H1 (cell line): Measurements from ENCODE around the gene CCDC138. TPM values are rescaled to one million over a fixed set of nuclear protein-coding genes. Genes with fewer than 3 reads are reported as not detected.

Experiments used
- CHD1 ChIP-seq: IDR thresholded peaks from 2 replicates; pipeline ENCODE4 v1.6.1; 2012; ENCODE audit warnings: low read depth, low read length, improper control_type of control experiment
- CHD7 ChIP-seq: fragments of 300-600 bp; sonication (generic); IDR thresholded peaks from 2 replicates; pipeline ENCODE4 v1.7.1; 2012; ENCODE audit warnings: low read length, moderate library complexity, mild to moderate bottlenecking, inconsistent platforms; ENCODE audit not compliant: insufficient replicate concordance
- EZH2 ChIP-seq: fragments of 200-600 bp; sonication (generic); IDR thresholded peaks from 2 replicates; pipeline ENCODE4 v1.7.1; 2012; ENCODE audit warnings: low read depth, mild to moderate bottlenecking, moderate library complexity, low read length, inconsistent platforms; ENCODE audit not compliant: severe bottlenecking
- KDM4A ChIP-seq: IDR thresholded peaks from one replicate; pipeline ENCODE4 v1.7.1; 2012; ENCODE audit warnings: low read depth, mild to moderate bottlenecking, moderate library complexity, low read length, inconsistent platforms; ENCODE audit not compliant: severe bottlenecking
- POLR2A ChIP-seq, 2 experiments: IDR thresholded peaks; 1 replicate in 1 of 2; 2 replicates in 1 of 2; pipeline ENCODE4 v1.6.1; 2011; ENCODE audit warnings: low read depth in 2 of 2, low read length in 2 of 2, mild to moderate bottlenecking in 2 of 2; ENCODE audit errors: control extremely low read depth in 1 of 2
- RFX5 ChIP-seq: IDR thresholded peaks from 2 replicates; pipeline ENCODE4 v1.6.1; 2011; ENCODE audit warnings: low read depth, low read length, improper control_type of control experiment, borderline replicate concordance
- SP2 ChIP-seq: IDR thresholded peaks from 2 replicates; pipeline ENCODE4 v1.6.1; 2012; ENCODE audit warnings: mild to moderate bottlenecking, low read length, inconsistent platforms
- SRF ChIP-seq: IDR thresholded peaks from 2 replicates; pipeline ENCODE4 v1.6.1; 2011; ENCODE audit warnings: mild to moderate bottlenecking, low read depth, low read length, moderate library complexity
- USF2 ChIP-seq: IDR thresholded peaks from 2 replicates; pipeline ENCODE4 v1.6.1; 2011; ENCODE audit warnings: low read length, improper control_type of control experiment
- ZNF274 ChIP-seq: IDR thresholded peaks from 2 replicates; pipeline ENCODE4 v1.7.0; 2012; ENCODE audit warnings: low read length, borderline replicate concordance; ENCODE audit errors: extremely low read depth
- polyA plus RNA-seq, 7 experiments: library from polyadenylated mRNA; depleted of rRNA in 3 of 7; stranded (reverse) in 5 of 7; unstranded in 2 of 7; fragments of >200 nt in 5 of 7; fragments of 200-250 nt in 2 of 7; gene quantifications; 1 replicate in 5 of 7; 2 replicates in 1 of 7; 4 replicates in 1 of 7; pipeline versions ENCODE4 v1.2.1 to v1.2.3, GENCODE V29; 2011 to 2013; ENCODE audit warnings: missing spikeins in 2 of 7, mixed read lengths in 2 of 7
- total RNA-seq: library from RNA; stranded (reverse); fragmentation: NEBNext Ultra II Directional; extraction: Animal tissue kit (Norgen Biotek cat#: 25700); gene quantifications from 2 replicates; pipeline ENCODE4 v1.2.1, GENCODE V29; 2021

Gene CCDC138
- total and polyA plus RNA-seq, 2 of the 8 experiments (the other 6 are each of a cell fraction or from before 2014, with no cell fraction given): 8.3 to 29.8 TPM

GRCh38 chr2:108852375-108852774, 65.8 kb downstream of the CCDC138 start (continued):
- TF ChIP-seq CHD7 (no peak), SRF (no peak), USF2 (no peak), CHD1 (no peak), ZNF274 (no peak), RFX5 (no peak), KDM4A (no peak), EZH2 (no peak), SP2 (no peak), POLR2A (IDR thresholded peaks at IDR 0.05; ENCODE audit: control extremely low read depth in 1 of 2, low read depth in 2 of 2, low read length in 2 of 2) (no peak)
- TF ChIP-seq, all 59 proteins: peak for 0
